ENCODE measurements around the gene SERPINI1.

- no peak for TF ChIP-seq CTCF (conservative IDR thresholded peaks at IDR 0.05; ENCODE audit: low read depth, low read length)
- TF ChIP-seq EZH2 (IDR thresholded peaks at IDR 0.05; ENCODE audit: borderline replicate concordance, low read depth, low read length, poor library complexity, severe bottlenecking) = no peak
These were observed 48.3 kb downstream of the SERPINI1 start for GRCh38 chr3:167783781-167784180.

Data from A673 (cell line).